Raji (cell line): ENCODE measurements around the gene FREM1.

Source experiments
- POLR2A ChIP-seq: IDR thresholded peaks from 2 replicates; pipeline ENCODE4 v1.6.1; 2011; ENCODE audit warnings: low read depth, low read length, control low read depth; ENCODE audit not compliant: insufficient read depth

FREM1 gene

DNA sequence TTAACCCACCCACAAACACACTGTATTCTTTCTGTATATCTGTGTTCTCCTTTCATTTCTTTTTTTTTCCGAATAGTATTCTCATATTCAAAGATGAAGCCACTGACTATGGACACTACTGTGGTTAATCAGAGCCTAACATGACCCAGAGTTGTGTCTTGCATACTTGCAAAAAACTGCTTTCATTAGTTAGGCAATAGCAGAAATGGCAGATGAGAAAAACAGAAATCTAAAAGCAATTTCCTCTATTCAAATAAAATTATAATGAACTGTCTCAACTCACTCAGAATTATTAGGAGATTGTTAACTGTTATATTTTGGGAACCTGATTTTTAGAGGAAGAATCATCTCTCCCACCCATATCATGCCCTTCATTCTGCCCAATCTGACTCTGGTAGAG is 45.9 kb downstream of the FREM1 start:
- TF ChIP-seq POLR2A: no peak

DNA sequence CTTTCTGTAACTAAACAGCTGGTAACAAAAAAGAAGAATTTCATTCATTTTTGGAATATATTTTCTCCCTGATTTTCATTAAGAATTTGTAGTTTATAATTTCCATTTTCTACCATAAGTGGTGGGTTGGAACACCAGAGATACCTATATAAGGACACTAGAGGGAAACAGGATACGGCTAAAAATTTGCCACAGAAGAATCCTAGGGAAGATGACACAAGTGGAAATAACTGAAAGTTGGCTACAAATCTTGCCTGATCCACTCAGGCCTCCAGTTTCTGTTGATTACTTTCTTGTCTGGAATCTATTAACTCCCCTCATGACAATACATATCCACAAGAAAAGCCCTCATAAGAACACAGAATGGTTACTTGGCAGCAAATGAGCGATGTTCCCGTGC is 46.8 kb downstream of the FREM1 start:
- no peak for TF ChIP-seq POLR2A

- TF ChIP-seq POLR2A: no peak
Measured at GRCh38 chr9:14857449-14858305, 52.6 kb downstream of the FREM1 start.

- no peak for TF ChIP-seq POLR2A
Measured at GRCh38 chr9:14849851-14850250, 60.4 kb downstream of the FREM1 start.

- no peak for TF ChIP-seq POLR2A
Measured at GRCh38 chr9:14849296-14849695, 60.9 kb downstream of the FREM1 start.

- TF ChIP-seq POLR2A: no peak
Measured at GRCh38 chr9:14846871-14847311, 63.3 kb downstream of the FREM1 start.

DNA sequence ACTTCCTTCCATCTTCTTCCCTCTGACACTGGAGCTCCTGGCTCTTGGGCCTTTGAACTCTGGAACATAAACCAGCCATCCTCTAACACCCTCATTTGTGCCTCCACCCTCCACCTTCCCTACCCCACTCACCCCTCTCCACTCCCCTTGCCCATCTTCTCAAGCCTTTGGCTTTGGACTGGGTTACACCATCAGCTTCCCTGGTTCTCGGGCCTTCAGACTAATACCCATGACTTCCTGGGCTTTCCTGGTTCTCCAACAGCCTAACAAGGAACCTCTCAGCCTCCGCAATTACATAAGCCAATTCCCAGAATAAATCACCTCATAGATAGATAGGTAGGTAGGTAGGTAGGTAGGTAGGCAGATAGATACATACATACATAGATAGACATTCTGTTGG is 67.1 kb downstream of the FREM1 start:
- TF ChIP-seq POLR2A: no peak

- TF ChIP-seq POLR2A: no peak
Measured at GRCh38 chr9:14842269-14842668, 68.0 kb downstream of the FREM1 start.

GRCh38 chr9:14838701-14839100 is 71.5 kb downstream of the FREM1 start:
- no peak for TF ChIP-seq POLR2A

GRCh38 chr9:14836885-14837284 is 73.3 kb downstream of the FREM1 start:
- TF ChIP-seq POLR2A: no peak

DNA sequence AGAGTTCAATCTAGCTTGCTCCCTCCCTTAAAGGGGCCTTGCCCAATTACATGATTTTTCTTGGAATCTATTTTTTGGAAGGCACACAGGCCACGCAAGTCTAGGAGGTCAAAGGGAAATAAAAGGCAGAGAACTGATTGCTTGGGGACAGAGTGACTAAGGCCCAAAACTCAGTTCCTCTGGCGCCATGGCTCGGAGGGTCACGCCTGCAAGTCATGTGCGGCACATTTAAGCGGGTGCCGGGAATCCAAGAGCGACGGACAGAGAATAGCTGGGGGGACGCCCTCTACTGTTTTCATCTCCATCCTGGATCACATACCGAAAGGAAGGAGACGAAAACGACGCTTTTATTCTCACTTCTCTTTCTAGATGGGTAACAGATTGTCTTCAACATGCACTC is 78.6 kb downstream of the FREM1 start:
- TF ChIP-seq POLR2A: no peak

GRCh38 chr9:14831074-14831473 is 79.2 kb downstream of the FREM1 start:
- no peak for TF ChIP-seq POLR2A

GRCh38 chr9:14830057-14830456 is 80.2 kb downstream of the FREM1 start:
- TF ChIP-seq POLR2A: no peak

DNA sequence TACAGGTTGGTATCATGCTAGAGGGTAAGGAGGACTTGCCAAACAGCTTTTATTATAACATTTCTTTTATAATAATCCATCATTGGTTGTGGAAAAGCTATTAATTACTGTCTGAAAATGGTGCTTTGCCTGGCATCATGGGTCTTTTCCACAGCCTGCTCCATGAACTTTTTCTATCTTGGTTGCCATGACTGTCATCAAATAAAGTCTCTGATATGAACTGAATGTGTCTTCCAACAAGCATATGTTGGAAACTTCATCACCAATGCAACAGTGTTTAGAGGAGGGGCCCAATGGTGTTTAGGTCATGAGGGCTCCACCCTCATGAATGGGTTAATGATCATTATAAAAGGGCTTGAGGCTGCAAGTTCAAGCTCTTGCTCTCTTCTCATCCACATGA is 81.0 kb downstream of the FREM1 start:
- TF ChIP-seq POLR2A: no peak

DNA sequence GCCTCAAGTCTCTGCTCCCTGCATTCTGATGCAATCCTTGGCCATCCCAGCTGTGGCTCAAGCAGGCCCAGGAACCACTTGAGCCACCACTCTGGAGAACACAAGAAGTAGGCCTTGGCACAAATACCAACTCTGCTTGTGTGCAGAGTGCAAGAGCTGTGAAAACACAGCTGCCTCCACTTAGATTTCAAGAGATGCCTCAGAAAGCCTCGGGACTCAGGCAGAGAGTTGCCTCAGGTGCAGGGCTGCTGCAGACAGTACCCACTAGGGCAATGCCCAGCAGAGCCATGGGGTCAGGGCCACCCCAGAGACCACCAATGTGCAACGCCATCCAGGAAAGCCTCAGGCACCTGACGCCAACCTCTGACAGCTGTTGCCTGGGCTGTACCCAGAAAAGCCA is 82.4 kb downstream of the FREM1 start:
- no peak for TF ChIP-seq POLR2A

DNA sequence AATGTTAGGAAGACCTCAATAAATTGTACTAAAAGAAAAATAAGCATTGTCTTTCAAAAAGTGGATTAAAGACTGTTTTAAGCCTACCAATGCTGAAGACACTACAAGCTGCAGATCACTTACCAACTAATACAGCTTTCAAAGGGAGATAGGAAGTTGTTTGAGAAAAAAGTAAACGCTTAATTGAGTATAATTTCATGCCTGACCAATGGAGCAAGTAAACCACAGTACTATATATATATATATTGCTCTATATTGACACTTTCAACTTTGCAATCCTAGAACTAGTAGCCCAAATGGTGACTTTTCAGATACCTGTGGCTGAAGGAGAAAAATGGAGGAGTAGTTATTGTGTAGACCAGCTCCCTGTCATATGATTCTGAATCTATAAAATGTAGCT is 85.7 kb downstream of the FREM1 start:
- no peak for TF ChIP-seq POLR2A

GRCh38 chr9:14823800-14824199 is 86.4 kb downstream of the FREM1 start:
- TF ChIP-seq POLR2A: no peak
